ENCODE measurements around the gene C1QTNF7.

GRCh38 chr4:15413623-15414019 lies 14.2 kb upstream of the C1QTNF7 start:
- TF ChIP-seq EZH2 (IDR thresholded peaks at IDR 0.05; ENCODE audit: insufficient read depth, low read length) (no peak), CTCF (IDR thresholded peaks at IDR 0.05; ENCODE audit: insufficient read depth, low read depth, low read length) (no peak)

All from astrocyte (in vitro differentiated cells and primary cell).